Measurements from ENCODE around the gene CBLN3. TPM values are rescaled to one million over a fixed set of nuclear protein-coding genes. Genes with fewer than 3 reads are reported as not detected.

CBLN3 gene
- polyA plus RNA-seq (2011; rRNA removed) (1.3 and 1.6 TPM in 2 replicates), polyA plus RNA-seq (2017; fragmentation: RNase III; extraction: RNeasy Plus Mini Kit Qiagen cat#74134 plus additional on column Dnase treatment) (1.1 to 1.5 TPM (median 1.4 TPM) in 3 replicates), polyA minus RNA-seq (2011; rRNA and poly(A)+ RNA removed) (0.97 and 1.1 TPM in 2 replicates)
- polyA plus RNA-seq (2012; cell fraction: cytosol; rRNA removed): 0.77 and 0.88 TPM in 2 replicates
- 1.4 and 2.1 TPM in 2 replicates for polyA plus RNA-seq (2012; cell fraction: nucleus; rRNA removed)

DNA sequence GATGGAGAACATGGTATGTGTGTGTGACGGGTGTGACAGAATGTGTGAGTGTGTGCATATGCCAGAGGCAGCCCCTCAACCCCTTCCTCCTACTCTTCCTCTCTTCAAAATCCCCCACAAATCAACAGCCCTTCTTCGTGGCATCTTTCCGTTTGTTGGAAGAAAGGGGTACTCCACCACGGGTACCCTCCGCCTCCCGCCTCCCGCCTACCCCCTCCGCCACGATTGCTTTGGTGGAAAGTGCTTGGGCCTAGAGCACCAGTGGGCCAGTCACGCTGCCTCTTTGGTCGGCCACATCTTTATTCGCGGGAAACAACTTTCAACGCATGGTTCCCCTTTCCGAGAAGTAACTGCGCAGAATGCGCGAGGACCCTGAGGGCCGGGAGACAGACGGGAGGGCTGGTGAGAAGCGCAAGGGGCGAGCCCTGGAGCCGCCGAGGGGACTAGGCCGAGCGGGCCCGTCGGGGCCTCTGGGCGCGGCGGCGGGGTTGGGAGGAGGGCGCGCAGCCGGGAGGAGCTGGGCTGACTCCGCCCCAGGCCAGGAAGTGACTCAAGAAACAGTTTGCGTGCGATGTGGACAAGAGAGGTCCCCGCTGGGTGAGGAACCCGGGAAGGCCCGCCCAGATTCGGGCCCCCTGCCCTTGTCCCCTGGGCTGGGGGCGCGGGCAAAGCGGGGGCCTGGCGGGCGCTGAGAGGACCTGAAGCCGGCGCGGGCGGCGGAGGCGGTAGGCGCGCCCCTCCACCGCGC, at the start of gene CBLN3, which contains the start of gene KHNYN:
Gene CBLN3 (minus strand): TSS at position 274 of the 748 bp plus-strand sequence. CDS start 614 bp downstream, outside the sequence.
Gene KHNYN (plus strand): TSS at position 560 of the 748 bp plus-strand sequence. CDS start 777 bp downstream, outside the sequence.
- Histone ChIP-seq H3K4me3 (peak within 1 kb of the TSS; percentile 86), H3K4me2 (peak within 1 kb of the TSS; percentile 88), H3K4me1 (peaks cover 25% of the 10 kb centered on the region), H3K9me3 (no peaks in the 10 kb centered on the region), H3K27ac (peak within 1 kb of the TSS; percentile 97 to 99)
- POLR2A ChIA-PET: interaction anchor here (0.6 to 3.6 kb wide), 31 partner anchors 9 to 1202 kb away, joined by 3 to 66 read pairs (median 5); partner anchors contain the start of genes CIDEB, DHRS1, MDP1 and NOP9
- DNase-seq (ENCODE audit: low read depth in 1 of 2, low spot score in 1 of 2) (peak; percentile 93 to 96), ATAC-seq (peak; percentile 81), FAIRE-seq (no peak)
- CTCF ChIA-PET: interaction anchor here (1.3 to 18.0 kb wide), 4 partner anchors 16 to 110 kb away, joined by 4 to 1142 read pairs (median 143); partner anchors contain the start of genes ADCY4, CIDEB, DHRS1 and LTB4R
- WGBS (ENCODE audit: missing lambda C conversion rate): 16% methylated on average over 18 of the region's 57 CpGs
- TF ChIP-seq, protein P1, sequence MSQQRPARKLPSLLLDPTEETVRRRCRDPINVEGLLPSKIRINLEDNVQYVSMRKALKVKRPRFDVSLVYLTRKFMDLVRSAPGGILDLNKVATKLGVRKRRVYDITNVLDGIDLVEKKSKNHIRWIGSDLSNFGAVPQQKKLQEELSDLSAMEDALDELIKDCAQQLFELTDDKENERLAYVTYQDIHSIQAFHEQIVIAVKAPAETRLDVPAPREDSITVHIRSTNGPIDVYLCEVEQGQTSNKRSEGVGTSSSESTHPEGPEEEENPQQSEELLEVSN (IDR thresholded peaks at IDR 0.05; ENCODE audit: borderline replicate concordance, low read depth): peak; percentile 67
- TF ChIP-seq PHF8 (IDR thresholded peaks at IDR 0.05; ENCODE audit: borderline replicate concordance, low read depth) (peak; percentile 97), HOXB5 (CRISPR knock-in tag; IDR thresholded peaks at IDR 0.05) (no peak; the same call in 1 of the 2 replicates), NFE2L2 (conservative IDR thresholded peaks at IDR 0.05; ENCODE audit: low read length) (no peak), JUN (IDR thresholded peaks at IDR 0.05) (peak; percentile 90 to 94; a peak in 4 of 5 replicates), POLR2A (IDR thresholded peaks at IDR 0.05; ENCODE audit: low read length) (peak; percentile 72), SMC3 (IDR thresholded peaks at IDR 0.05) (no peak), FOSL2 (IDR thresholded peaks at IDR 0.05) (no peak), FOSL2 (CRISPR knock-in tag; IDR thresholded peaks at IDR 0.05) (peak; percentile 52), HOXB13 (CRISPR knock-in tag; IDR thresholded peaks at IDR 0.05; ENCODE audit: low read depth) (peak; percentile 48; the same call in 1 of the 2 replicates), POLR2AphosphoS2 (conservative IDR thresholded peaks at IDR 0.05; ENCODE audit: low read length) (no peak), RFX5 (IDR thresholded peaks at IDR 0.05) (no peak), RARB (CRISPR knock-in tag; IDR thresholded peaks at IDR 0.05) (no peak), MYC (IDR thresholded peaks at IDR 0.05; ENCODE audit: borderline replicate concordance, low read length) (no peak; the same call in none of the 2 replicates), RAD21 (conservative IDR thresholded peaks at IDR 0.05 in 1 of 2, IDR thresholded peaks at IDR 0.05 in 1 of 2) (no peak)
- TF ChIP-seq, protein P2, sequence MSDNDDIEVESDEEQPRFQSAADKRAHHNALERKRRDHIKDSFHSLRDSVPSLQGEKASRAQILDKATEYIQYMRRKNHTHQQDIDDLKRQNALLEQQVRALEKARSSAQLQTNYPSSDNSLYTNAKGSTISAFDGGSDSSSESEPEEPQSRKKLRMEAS (IDR thresholded peaks at IDR 0.05): peak; percentile 64
- TF ChIP-seq, protein P3, sequence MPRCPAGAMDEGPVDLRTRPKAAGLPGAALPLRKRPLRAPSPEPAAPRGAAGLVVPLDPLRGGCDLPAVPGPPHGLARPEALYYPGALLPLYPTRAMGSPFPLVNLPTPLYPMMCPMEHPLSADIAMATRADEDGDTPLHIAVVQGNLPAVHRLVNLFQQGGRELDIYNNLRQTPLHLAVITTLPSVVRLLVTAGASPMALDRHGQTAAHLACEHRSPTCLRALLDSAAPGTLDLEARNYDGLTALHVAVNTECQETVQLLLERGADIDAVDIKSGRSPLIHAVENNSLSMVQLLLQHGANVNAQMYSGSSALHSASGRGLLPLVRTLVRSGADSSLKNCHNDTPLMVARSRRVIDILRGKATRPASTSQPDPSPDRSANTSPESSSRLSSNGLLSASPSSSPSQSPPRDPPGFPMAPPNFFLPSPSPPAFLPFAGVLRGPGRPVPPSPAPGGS (IDR thresholded peaks at IDR 0.05): peak; percentile 90

DNA sequence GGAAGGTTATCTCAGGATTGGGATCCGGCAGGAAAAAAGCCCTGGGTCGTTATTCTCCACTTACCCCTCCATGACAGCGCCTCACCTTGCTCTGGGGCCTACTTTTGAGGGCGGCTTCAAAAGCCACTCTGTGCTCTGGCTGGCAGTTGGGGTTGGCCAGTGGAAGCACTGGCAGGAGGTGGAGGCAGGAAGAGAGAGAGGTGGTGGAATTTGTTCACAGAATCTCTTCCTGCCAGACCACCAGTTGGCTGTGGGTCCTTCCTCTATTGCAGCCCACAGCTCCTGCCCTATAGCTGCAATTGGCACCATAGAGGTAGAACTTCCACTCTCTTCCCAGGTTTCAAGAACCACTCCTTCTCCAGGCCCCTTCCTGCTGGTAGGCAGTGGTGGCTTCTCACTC, 45.8 kb upstream of the CBLN3 start:
- 43% methylated on average over 4 of the region's 4 CpGs for WGBS (ENCODE audit: missing lambda C conversion rate)
- H3K9me3 ChIP-seq: no peaks in the 10 kb centered on the region
- DNase-seq (ENCODE audit: low read depth in 1 of 2, low spot score in 1 of 2) (no peak), ATAC-seq (no peak), FAIRE-seq (no peak)
- H3K4me2 ChIP-seq: no peak overlapping the region
- ChIA-PET CTCF (interaction anchor here (1.0 kb wide), 1 partner anchor 10 kb away, joined by 3 read pairs; no protein-coding TSS in a partner anchor), POLR2A (no interaction called here)
- H3K4me3 ChIP-seq: no peak overlapping the region
- no peak overlapping the region for H3K27ac ChIP-seq
- TF ChIP-seq SREBF2 (IDR thresholded peaks at IDR 0.05) (no peak), TP53 (CRISPR knock-in tag; IDR thresholded peaks at IDR 0.05) (no peak), HOXB5 (CRISPR knock-in tag; IDR thresholded peaks at IDR 0.05) (no peak), KDM5A (IDR thresholded peaks at IDR 0.05) (no peak), FOSB (CRISPR knock-in tag; IDR thresholded peaks at IDR 0.05) (no peak)
- H3K4me1 ChIP-seq: no peaks in the 10 kb centered on the region

All from A549 (cell line).